Measurements from ENCODE around the gene LDLRAP1.

DNA sequence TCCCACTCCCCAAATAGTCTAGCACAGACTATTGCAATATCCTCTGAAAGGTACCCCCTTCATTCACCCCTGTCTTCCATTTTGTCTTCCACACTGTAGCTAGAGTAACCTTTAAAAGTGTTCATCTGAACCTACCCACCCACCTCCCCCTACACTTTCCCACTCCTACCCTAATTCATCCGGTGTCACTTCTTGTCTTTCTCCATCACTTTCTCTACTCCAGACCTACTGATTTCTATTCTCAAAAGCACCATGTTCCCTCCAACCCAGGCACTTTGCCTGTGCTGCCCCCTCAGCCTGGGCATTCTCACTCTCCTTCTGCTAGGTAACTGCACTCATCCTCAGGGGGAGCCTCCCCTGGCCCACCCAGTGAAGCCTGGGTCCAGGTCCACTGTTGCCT, 68.4 kb downstream of the LDLRAP1 start:
- TF ChIP-seq, protein P1, sequence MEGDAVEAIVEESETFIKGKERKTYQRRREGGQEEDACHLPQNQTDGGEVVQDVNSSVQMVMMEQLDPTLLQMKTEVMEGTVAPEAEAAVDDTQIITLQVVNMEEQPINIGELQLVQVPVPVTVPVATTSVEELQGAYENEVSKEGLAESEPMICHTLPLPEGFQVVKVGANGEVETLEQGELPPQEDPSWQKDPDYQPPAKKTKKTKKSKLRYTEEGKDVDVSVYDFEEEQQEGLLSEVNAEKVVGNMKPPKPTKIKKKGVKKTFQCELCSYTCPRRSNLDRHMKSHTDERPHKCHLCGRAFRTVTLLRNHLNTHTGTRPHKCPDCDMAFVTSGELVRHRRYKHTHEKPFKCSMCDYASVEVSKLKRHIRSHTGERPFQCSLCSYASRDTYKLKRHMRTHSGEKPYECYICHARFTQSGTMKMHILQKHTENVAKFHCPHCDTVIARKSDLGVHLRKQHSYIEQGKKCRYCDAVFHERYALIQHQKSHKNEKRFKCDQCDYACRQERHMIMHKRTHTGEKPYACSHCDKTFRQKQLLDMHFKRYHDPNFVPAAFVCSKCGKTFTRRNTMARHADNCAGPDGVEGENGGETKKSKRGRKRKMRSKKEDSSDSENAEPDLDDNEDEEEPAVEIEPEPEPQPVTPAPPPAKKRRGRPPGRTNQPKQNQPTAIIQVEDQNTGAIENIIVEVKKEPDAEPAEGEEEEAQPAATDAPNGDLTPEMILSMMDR (IDR thresholded peaks at IDR 0.05) = no peak
- TF ChIP-seq EP300 (IDR thresholded peaks at IDR 0.05) (no peak), POLR2AphosphoS5 (IDR thresholded peaks at IDR 0.05) (no peak), POLR2A (IDR thresholded peaks at IDR 0.05) (no peak)

Measured in upper lobe of left lung (tissue), 4 donors.